PC-9 (cell line): ENCODE results near the gene NOM1.

ENCODE experiments used
- EZH2 ChIP-seq: fragments of 200-600 bp; sonication (generic); IDR thresholded peaks from 2 replicates; pipeline ENCODE4 v1.8.0; 2017; ENCODE audit warnings: antibody characterized with exemption, low read depth
- TF ChIP-seq, protein P1 (sequence below): fragments of 200-600 bp; sonication (generic); conservative IDR thresholded peaks from 2 replicates; pipeline ENCODE4 v1.6.1; 2017; ENCODE audit warnings: mixed run types, antibody characterized with exemption, mild to moderate bottlenecking, moderate library complexity

DNA sequence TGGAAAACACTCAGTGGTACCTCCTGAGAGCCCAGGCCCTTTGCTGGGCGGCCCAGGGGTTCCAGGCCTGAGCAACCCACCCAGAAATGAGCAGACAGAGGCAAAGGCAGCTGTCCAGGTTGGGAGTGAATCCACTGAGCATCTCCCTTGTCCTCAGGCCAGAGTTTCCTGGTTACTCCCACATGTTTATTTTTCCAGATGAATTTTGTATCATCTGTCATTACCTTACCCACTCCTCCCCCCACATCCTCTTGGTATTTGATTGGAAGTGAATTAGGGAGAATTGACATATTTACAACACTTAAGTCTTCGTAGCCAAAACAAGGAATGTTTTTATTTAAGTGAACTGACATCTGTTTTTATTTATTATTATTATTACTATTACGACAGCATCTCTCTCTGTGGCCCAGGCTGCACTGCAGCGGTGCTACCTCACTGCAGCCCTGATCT is 43.3 kb upstream of the NOM1 start:
- TF ChIP-seq, protein P1, sequence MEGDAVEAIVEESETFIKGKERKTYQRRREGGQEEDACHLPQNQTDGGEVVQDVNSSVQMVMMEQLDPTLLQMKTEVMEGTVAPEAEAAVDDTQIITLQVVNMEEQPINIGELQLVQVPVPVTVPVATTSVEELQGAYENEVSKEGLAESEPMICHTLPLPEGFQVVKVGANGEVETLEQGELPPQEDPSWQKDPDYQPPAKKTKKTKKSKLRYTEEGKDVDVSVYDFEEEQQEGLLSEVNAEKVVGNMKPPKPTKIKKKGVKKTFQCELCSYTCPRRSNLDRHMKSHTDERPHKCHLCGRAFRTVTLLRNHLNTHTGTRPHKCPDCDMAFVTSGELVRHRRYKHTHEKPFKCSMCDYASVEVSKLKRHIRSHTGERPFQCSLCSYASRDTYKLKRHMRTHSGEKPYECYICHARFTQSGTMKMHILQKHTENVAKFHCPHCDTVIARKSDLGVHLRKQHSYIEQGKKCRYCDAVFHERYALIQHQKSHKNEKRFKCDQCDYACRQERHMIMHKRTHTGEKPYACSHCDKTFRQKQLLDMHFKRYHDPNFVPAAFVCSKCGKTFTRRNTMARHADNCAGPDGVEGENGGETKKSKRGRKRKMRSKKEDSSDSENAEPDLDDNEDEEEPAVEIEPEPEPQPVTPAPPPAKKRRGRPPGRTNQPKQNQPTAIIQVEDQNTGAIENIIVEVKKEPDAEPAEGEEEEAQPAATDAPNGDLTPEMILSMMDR = no peak
- no peak for TF ChIP-seq EZH2
